Astrocyte (in vitro differentiated cells and primary cell): Measurements from ENCODE around the gene KLHL5. TPM values are rescaled to one million over a fixed set of nuclear protein-coding genes. Genes with fewer than 3 reads are reported as not detected.

ENCODE experiments used
- DNase-seq: peaks from one replicate; pipeline ENCODE4 v3.0.0-alpha.2; 2010; ENCODE audit warnings: low read depth
- FAIRE-seq: peaks from 2 replicates; lab custom pipeline; 2011; peaks lifted over from hg19 to GRCh38; lab: Jason Lieb, UNC
- H2AFZ ChIP-seq: 2 replicates; pipeline ENCODE4 v1.6.0; 2012; ENCODE audit warnings: low read depth, low read length, inconsistent platforms
- H3K27ac ChIP-seq: 2 replicates; pipeline ENCODE4 v1.5.1; 2011; ENCODE audit warnings: low read depth, low read length, inconsistent platforms
- H3K27me3 ChIP-seq: 2 replicates; pipeline ENCODE4 v1.6.0; 2011; ENCODE audit warnings: low read length, inconsistent platforms; ENCODE audit not compliant: insufficient read depth
- H3K36me3 ChIP-seq: 2 replicates; pipeline ENCODE4 v1.5.1; 2011; ENCODE audit warnings: low read length, inconsistent platforms; ENCODE audit not compliant: insufficient read depth
- H3K4me1 ChIP-seq: 2 replicates; pipeline ENCODE4 v1.5.1; 2011; ENCODE audit warnings: low read length, inconsistent platforms; ENCODE audit not compliant: insufficient read depth
- H3K4me2 ChIP-seq: 2 replicates; pipeline ENCODE4 v1.6.0; 2012; ENCODE audit warnings: low read length, inconsistent platforms
- H3K4me3 ChIP-seq: 2 replicates; pipeline ENCODE4 v1.5.1; 2011; ENCODE audit warnings: low read depth, mild to moderate bottlenecking, low read length, inconsistent platforms; ENCODE audit not compliant: insufficient read depth
- H3K79me2 ChIP-seq: 2 replicates; pipeline ENCODE4 v1.6.0; 2012; ENCODE audit warnings: mild to moderate bottlenecking, low read length, inconsistent platforms; ENCODE audit not compliant: insufficient read depth
- H3K9ac ChIP-seq: 2 replicates; pipeline ENCODE4 v1.6.0; 2012; ENCODE audit warnings: mild to moderate bottlenecking, low read length, inconsistent platforms
- H3K9me3 ChIP-seq: 2 replicates; pipeline ENCODE4 v1.5.1; 2012; ENCODE audit warnings: low read depth, mild to moderate bottlenecking, low read length, inconsistent platforms; ENCODE audit not compliant: insufficient read depth
- H4K20me1 ChIP-seq: 2 replicates; pipeline ENCODE4 v1.6.0; 2012; ENCODE audit warnings: low read length, inconsistent platforms; ENCODE audit not compliant: insufficient read depth
- H3K27ac Mint-ChIP-seq: one replicate; pipeline ENCODE4 v1.8.0; 2021; ENCODE audit warnings: mild to moderate bottlenecking, mixed read lengths; ENCODE audit not compliant: unreplicated experiment
- H3K27me3 Mint-ChIP-seq: one replicate; pipeline ENCODE4 v1.8.0; 2021; ENCODE audit warnings: low read depth, mixed read lengths; ENCODE audit not compliant: unreplicated experiment
- H3K36me3 Mint-ChIP-seq: one replicate; pipeline ENCODE4 v1.8.0; 2021; ENCODE audit warnings: low read depth, mixed read lengths; ENCODE audit not compliant: unreplicated experiment
- H3K4me1 Mint-ChIP-seq: one replicate; pipeline ENCODE4 v1.8.0; 2021; ENCODE audit warnings: low read depth, mixed read lengths; ENCODE audit not compliant: unreplicated experiment
- H3K4me3 Mint-ChIP-seq: one replicate; pipeline ENCODE4 v1.8.0; 2021; ENCODE audit warnings: mild to moderate bottlenecking, moderate library complexity, mixed read lengths; ENCODE audit not compliant: unreplicated experiment
- H3K9me3 Mint-ChIP-seq: one replicate; pipeline ENCODE4 v1.8.0; 2021; ENCODE audit warnings: mild to moderate bottlenecking, mixed read lengths; ENCODE audit not compliant: unreplicated experiment
- EZH2 ChIP-seq: IDR thresholded peaks from 2 replicates; pipeline ENCODE4 v1.6.1; 2012; ENCODE audit warnings: mild to moderate bottlenecking, low read length, inconsistent platforms; ENCODE audit not compliant: insufficient read depth
- total RNA-seq: library from RNA; stranded (reverse); gene quantifications from 2 replicates; pipeline ENCODE4 v1.2.1, GENCODE V29; 2021
- TF ChIP-seq, protein P1 (sequence below): IDR thresholded peaks from 2 replicates; pipeline ENCODE4 v1.5.1; 2011; ENCODE audit warnings: low read depth, mild to moderate bottlenecking, inconsistent platforms, low read length, moderate library complexity; ENCODE audit not compliant: insufficient read depth

Gene KLHL5
- total RNA-seq, 1 donor from 2014 or later, result 67.5 TPM

- Histone ChIP-seq H3K27ac (peak within 1 kb of the TSS; percentile 43), H3K4me3 (no peak within 1 kb of the TSS), H3K36me3 (no peaks in the 10 kb centered on the region), H3K9me3 (no peaks in the 10 kb centered on the region), H3K4me2 (peak within 1 kb of the TSS; percentile 43), H4K20me1 (no peaks in the 10 kb centered on the region), H3K9ac (no peak within 1 kb of the TSS), H3K4me1 (peaks cover 35% of the 10 kb centered on the region), H2AFZ (no peak within 1 kb of the TSS), H3K27me3 (no peaks in the 10 kb centered on the region), H3K79me2 (no peaks in the 10 kb centered on the region)
- Mint-ChIP-seq H3K27ac (peak within 1 kb of the TSS; percentile 62), H3K9me3 (no peaks in the 10 kb centered on the region), H3K27me3 (no peaks in the 10 kb centered on the region), H3K36me3 (no peaks in the 10 kb centered on the region), H3K4me1 (peaks cover 13% of the 10 kb centered on the region), H3K4me3 (no peak within 1 kb of the TSS)
- FAIRE-seq (peak; percentile 17), DNase-seq (no peak)
- TF ChIP-seq, protein P1, sequence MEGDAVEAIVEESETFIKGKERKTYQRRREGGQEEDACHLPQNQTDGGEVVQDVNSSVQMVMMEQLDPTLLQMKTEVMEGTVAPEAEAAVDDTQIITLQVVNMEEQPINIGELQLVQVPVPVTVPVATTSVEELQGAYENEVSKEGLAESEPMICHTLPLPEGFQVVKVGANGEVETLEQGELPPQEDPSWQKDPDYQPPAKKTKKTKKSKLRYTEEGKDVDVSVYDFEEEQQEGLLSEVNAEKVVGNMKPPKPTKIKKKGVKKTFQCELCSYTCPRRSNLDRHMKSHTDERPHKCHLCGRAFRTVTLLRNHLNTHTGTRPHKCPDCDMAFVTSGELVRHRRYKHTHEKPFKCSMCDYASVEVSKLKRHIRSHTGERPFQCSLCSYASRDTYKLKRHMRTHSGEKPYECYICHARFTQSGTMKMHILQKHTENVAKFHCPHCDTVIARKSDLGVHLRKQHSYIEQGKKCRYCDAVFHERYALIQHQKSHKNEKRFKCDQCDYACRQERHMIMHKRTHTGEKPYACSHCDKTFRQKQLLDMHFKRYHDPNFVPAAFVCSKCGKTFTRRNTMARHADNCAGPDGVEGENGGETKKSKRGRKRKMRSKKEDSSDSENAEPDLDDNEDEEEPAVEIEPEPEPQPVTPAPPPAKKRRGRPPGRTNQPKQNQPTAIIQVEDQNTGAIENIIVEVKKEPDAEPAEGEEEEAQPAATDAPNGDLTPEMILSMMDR, result no peak
- no peak for TF ChIP-seq EZH2
Observed at GRCh38 chr4:39032218-39033085, 29.6 kb upstream of the KLHL5 start, which contains the start of gene TMEM156. TSS of gene TMEM156 (minus strand) at chr4:39032409. CDS start at chr4:39032313, 96 bp downstream.

DNA sequence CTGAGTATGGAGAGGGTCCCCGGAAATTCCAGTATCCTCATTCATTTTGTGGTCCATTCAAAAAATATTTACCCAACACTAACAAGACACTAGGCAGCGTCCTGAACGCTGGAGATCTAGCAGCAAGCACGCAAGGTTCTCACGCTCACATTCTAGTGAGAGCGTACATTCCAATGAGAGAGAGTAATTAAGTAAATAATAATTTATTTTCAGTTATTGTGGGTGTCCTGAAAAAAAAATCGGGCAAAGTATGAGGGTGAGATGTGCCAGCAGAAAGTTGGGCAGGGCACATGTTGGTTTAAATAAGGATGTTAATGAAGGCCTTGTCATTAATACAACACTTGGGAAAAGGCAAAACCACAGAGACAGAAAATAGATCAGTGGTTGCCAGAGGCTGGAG lies 25.9 kb upstream of the KLHL5 start:
- no peaks in the 10 kb centered on the region for H3K27me3 ChIP-seq
- Mint-ChIP-seq H3K9me3 (no peaks in the 10 kb centered on the region), H3K27me3 (no peaks in the 10 kb centered on the region), H3K4me3 (no peak overlapping the region), H3K27ac (peak overlapping the region; percentile 99), H3K4me1 (peaks cover 22% of the 10 kb centered on the region), H3K36me3 (no peaks in the 10 kb centered on the region)
- H3K4me3 ChIP-seq, result no peak overlapping the region
- H4K20me1 ChIP-seq, result no peaks in the 10 kb centered on the region
- FAIRE-seq (no peak), DNase-seq (peak; percentile 83)
- peak overlapping the region; percentile 76 for H3K9ac ChIP-seq
- H3K4me2 ChIP-seq, result peak overlapping the region; percentile 34
- H3K4me1 ChIP-seq, result peaks cover 42% of the 10 kb centered on the region
- TF ChIP-seq, protein P1, result no peak
- TF ChIP-seq EZH2, result no peak
- no peaks in the 10 kb centered on the region for H3K79me2 ChIP-seq
- H3K9me3 ChIP-seq, result no peaks in the 10 kb centered on the region
- H3K27ac ChIP-seq, result peak overlapping the region; percentile 87
- no peak overlapping the region for H2AFZ ChIP-seq
- H3K36me3 ChIP-seq, result no peaks in the 10 kb centered on the region

GRCh38 chr4:39037491-39037825 lies 24.6 kb upstream of the KLHL5 start:
- no peaks in the 10 kb centered on the region for H3K9me3 ChIP-seq
- H3K27me3 Mint-ChIP-seq, result no peaks in the 10 kb centered on the region
- H3K27ac ChIP-seq, result peak overlapping the region; percentile 87
- peak overlapping the region; percentile 97 for H3K27ac Mint-ChIP-seq
- H2AFZ ChIP-seq, result peak overlapping the region; percentile 32
- no peaks in the 10 kb centered on the region for H3K36me3 Mint-ChIP-seq
- H3K4me3 ChIP-seq, result no peak overlapping the region
- peaks cover 40% of the 10 kb centered on the region for H3K4me1 ChIP-seq
- H3K4me3 Mint-ChIP-seq, result no peak overlapping the region
- no peaks in the 10 kb centered on the region for H3K79me2 ChIP-seq
- FAIRE-seq, result no peak
- DNase-seq, result peak; percentile 72
- peaks cover 26% of the 10 kb centered on the region for H3K4me1 Mint-ChIP-seq
- no peak for TF ChIP-seq EZH2
- TF ChIP-seq, protein P1, result no peak
- peak overlapping the region; percentile 72 for H3K4me2 ChIP-seq
- H3K9ac ChIP-seq, result peak overlapping the region; percentile 76
- no peaks in the 10 kb centered on the region for H4K20me1 ChIP-seq
- no peaks in the 10 kb centered on the region for H3K36me3 ChIP-seq
- H3K9me3 Mint-ChIP-seq, result no peaks in the 10 kb centered on the region
- no peaks in the 10 kb centered on the region for H3K27me3 ChIP-seq
